Mucosa of descending colon (tissue), 3 donors: ENCODE measurements around the gene ADRM1. TPM values are rescaled to one million over a fixed set of nuclear protein-coding genes. Genes with fewer than 3 reads are reported as not detected.

ENCODE experiments used
- ATAC-seq: fragments of 200-7000 bp; cut with Tn5 transposase; one replicate; pipeline ENCODE4 v1.9.1; 2020; ENCODE audit warnings: mild to moderate bottlenecking, moderate library complexity
- DNase-seq, 3 donors: peaks; one replicate each; pipeline ENCODE4 v3.0.0-alpha.2; 2020
- H3K36me3 ChIP-seq: fragments of 200-600 bp; one replicate; pipeline ENCODE4 v1.8.0; 2021; ENCODE audit warnings: low read depth, mild to moderate bottlenecking
- H3K4me1 ChIP-seq: fragments of 200-600 bp; one replicate; pipeline ENCODE4 v1.8.0; 2021; ENCODE audit warnings: low read depth, mild to moderate bottlenecking
- H3K4me3 ChIP-seq: fragments of 200-600 bp; one replicate; pipeline ENCODE4 v1.8.0; 2021; ENCODE audit warnings: mild to moderate bottlenecking
- H3K9me3 ChIP-seq: fragments of 200-600 bp; one replicate; pipeline ENCODE4 v1.8.0; 2021; ENCODE audit warnings: mild to moderate bottlenecking
- intact Hi-C, 2 donors: fragments of 100-400 bp; cut with DNase I in 1 of 2; cut with micrococcal nuclease in 1 of 2; formaldehyde crosslinking; loops; one replicate each; pipeline versions ENCODE4 v1.11.0 to v1.11.1; 2022; cut with DNase I, micrococcal nuclease
- total RNA-seq, 3 donors: library from RNA; stranded (reverse); fragmentation: NEBNext Ultra II Directional in 2 of 3; extraction: Animal tissue kit (Norgen Biotek cat#: 25700) in 2 of 3; gene quantifications; one replicate each; pipeline versions ENCODE4 v1.2.1 to v1.2.4, GENCODE V29; 2021 to 2023
- TF ChIP-seq, protein P1 (sequence below): fragments of 200-600 bp; IDR thresholded peaks from one replicate; pipeline ENCODE4 v1.8.0; 2022; ENCODE audit warnings: antibody characterized with exemption, mild to moderate bottlenecking
- donor health status: DM: no; HTN: no; CAD: no; lungs with moderate emphysema.
- donor health status: DM: no; HTN: no; CAD: no.
- donor health status: DM: no; HTN: yes; CAD: no.

ADRM1 gene
- total RNA-seq, 3 donors from 2014 or later, result 54.4 to 85.8 (median 77.6) TPM

GRCh38 chr20:62345681-62346370 lies 43.0 kb downstream of the ADRM1 start:
- Histone ChIP-seq H3K36me3 (no peaks in the 10 kb centered on the region), H3K9me3 (no peaks in the 10 kb centered on the region), H3K4me3 (no peak overlapping the region), H3K4me1 (no peaks in the 10 kb centered on the region)
- ATAC-seq (no peak), DNase-seq (no peak)
- TF ChIP-seq, protein P1, sequence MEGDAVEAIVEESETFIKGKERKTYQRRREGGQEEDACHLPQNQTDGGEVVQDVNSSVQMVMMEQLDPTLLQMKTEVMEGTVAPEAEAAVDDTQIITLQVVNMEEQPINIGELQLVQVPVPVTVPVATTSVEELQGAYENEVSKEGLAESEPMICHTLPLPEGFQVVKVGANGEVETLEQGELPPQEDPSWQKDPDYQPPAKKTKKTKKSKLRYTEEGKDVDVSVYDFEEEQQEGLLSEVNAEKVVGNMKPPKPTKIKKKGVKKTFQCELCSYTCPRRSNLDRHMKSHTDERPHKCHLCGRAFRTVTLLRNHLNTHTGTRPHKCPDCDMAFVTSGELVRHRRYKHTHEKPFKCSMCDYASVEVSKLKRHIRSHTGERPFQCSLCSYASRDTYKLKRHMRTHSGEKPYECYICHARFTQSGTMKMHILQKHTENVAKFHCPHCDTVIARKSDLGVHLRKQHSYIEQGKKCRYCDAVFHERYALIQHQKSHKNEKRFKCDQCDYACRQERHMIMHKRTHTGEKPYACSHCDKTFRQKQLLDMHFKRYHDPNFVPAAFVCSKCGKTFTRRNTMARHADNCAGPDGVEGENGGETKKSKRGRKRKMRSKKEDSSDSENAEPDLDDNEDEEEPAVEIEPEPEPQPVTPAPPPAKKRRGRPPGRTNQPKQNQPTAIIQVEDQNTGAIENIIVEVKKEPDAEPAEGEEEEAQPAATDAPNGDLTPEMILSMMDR, result no peak
- intact Hi-C loops, result no loop called here

GRCh38 chr20:62346398-62347150 lies 43.8 kb downstream of the ADRM1 start:
- no peaks in the 10 kb centered on the region for H3K36me3 ChIP-seq
- H3K4me1 ChIP-seq, result no peaks in the 10 kb centered on the region
- ATAC-seq, result no peak
- H3K4me3 ChIP-seq, result no peak overlapping the region
- H3K9me3 ChIP-seq, result no peaks in the 10 kb centered on the region
- intact Hi-C loops, result no loop called here
- TF ChIP-seq, protein P1, result no peak
- no peak for DNase-seq

DNA sequence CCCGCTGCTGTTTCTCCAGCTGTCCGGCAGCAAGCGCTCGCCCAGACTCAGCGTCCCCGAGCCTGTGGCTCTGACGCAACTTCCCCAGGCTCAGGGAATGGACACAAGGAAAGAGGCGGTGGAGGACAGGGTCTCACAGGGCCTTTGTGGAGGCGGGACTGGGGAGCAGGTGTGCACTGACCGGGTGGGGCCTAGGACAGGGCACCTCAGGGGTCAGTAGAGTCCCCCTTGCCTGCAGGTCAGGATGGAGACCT lies 44.3 kb downstream of the ADRM1 start:
- TF ChIP-seq, protein P1, result no peak
- H3K36me3 ChIP-seq, result no peaks in the 10 kb centered on the region
- no peak for DNase-seq
- no peak for ATAC-seq
- H3K4me1 ChIP-seq, result no peaks in the 10 kb centered on the region
- intact Hi-C loops, result no loop called here
- no peak overlapping the region for H3K4me3 ChIP-seq
- H3K9me3 ChIP-seq, result no peaks in the 10 kb centered on the region

- intact Hi-C loops, result no loop called here
- Histone ChIP-seq H3K36me3 (no peaks in the 10 kb centered on the region), H3K9me3 (no peaks in the 10 kb centered on the region), H3K4me1 (no peaks in the 10 kb centered on the region), H3K4me3 (no peak overlapping the region)
- TF ChIP-seq, protein P1, result no peak
- DNase-seq (no peak), ATAC-seq (no peak)
Measured at GRCh38 chr20:62347445-62347844, 44.6 kb downstream of the ADRM1 start.

DNA sequence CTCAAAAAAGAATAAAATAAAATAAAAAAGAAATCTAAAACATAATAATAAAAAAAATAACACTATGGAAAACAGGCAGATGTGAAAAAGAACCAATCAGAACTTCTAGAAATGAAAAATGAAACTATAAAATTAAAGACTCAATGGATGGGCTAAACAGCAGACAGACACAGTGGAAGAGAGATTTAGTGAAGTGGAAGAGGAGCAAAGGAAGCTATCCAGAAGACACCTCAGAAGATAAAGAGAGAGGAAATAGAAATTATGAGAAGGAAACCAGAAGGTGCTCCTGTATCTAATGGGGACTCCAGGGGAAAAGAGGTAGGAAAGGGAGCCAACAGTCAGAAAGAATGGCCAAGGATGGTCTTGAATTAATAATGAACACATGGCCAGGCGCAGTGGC lies 45.8 kb downstream of the ADRM1 start:
- Histone ChIP-seq H3K4me3 (no peak overlapping the region), H3K9me3 (no peaks in the 10 kb centered on the region), H3K4me1 (no peaks in the 10 kb centered on the region), H3K36me3 (no peaks in the 10 kb centered on the region)
- DNase-seq, result no peak
- intact Hi-C loops, result no loop called here
- TF ChIP-seq, protein P1, result no peak
- no peak for ATAC-seq
